CD14-positive monocyte (primary cell): ENCODE measurements around the gene ZNF415. TPM values are rescaled to one million over a fixed set of nuclear protein-coding genes. Genes with fewer than 3 reads are reported as not detected.

ENCODE experiments used
- DNase-seq, 3 donors: peaks; one replicate each; pipeline ENCODE4 v3.0.0-alpha.2; 2011 to 2022
- H2AFZ ChIP-seq: 2 replicates; pipeline ENCODE4 v1.6.0; 2012; ENCODE audit warnings: mild to moderate bottlenecking, low read depth, low read length, inconsistent platforms; ENCODE audit not compliant: insufficient read depth, poor library complexity, severe bottlenecking
- H3K27ac ChIP-seq, 2 donors: 1 replicate in 1 of 2; 2 replicates in 1 of 2; pipeline ENCODE4 v1.5.1; 2012 to 2013; ENCODE audit warnings: low read length in 2 of 2, control low read depth in 1 of 2, inconsistent platforms in 1 of 2, low read depth in 1 of 2, mild to moderate bottlenecking in 1 of 2
- H3K27me3 ChIP-seq, 2 donors: one replicate each; pipeline versions ENCODE4 v1.6.0 to v1.6.1; 2011 to 2013; ENCODE audit warnings: low read length in 2 of 2; ENCODE audit not compliant: control insufficient read depth in 2 of 2, insufficient read depth in 2 of 2
- H3K36me3 ChIP-seq, 2 donors: replicated peaks in 1 of 2; 1 replicate in 1 of 2; 2 replicates in 1 of 2; pipeline versions ENCODE4 v1.5.1 to v1.6.1; 2012 to 2013; ENCODE audit warnings: low read length in 2 of 2, control low read depth in 1 of 2, inconsistent platforms in 1 of 2, mild to moderate bottlenecking in 1 of 2; ENCODE audit not compliant: insufficient read depth in 2 of 2, control insufficient read depth in 1 of 2
- H3K4me1 ChIP-seq, 2 donors: 1 replicate in 1 of 2; 2 replicates in 1 of 2; pipeline versions ENCODE4 v1.5.1 to v1.6.1; 2012 to 2013; ENCODE audit warnings: low read length in 2 of 2, control low read depth in 1 of 2, inconsistent platforms in 1 of 2, mild to moderate bottlenecking in 1 of 2, moderate library complexity in 1 of 2; ENCODE audit not compliant: insufficient read depth in 2 of 2, control insufficient read depth in 1 of 2
- H3K4me2 ChIP-seq: replicated peaks from 2 replicates; pipeline ENCODE3; 2012; ENCODE audit warnings: low read length, moderate library complexity, mild to moderate bottlenecking; ENCODE audit not compliant: poor library complexity, severe bottlenecking; ENCODE audit errors: extremely low read depth
- H3K4me3 ChIP-seq, 3 experiments: fragments of 200-600 bp in 1 of 3; sonication (generic) in 1 of 3; replicated peaks in 1 of 3; 1 replicate in 2 of 3; 2 replicates in 1 of 3; pipeline ENCODE4 v1.5.1; 2011 to 2013; ENCODE audit warnings: low read length in 3 of 3, mild to moderate bottlenecking in 3 of 3, control low read depth in 2 of 3, low read depth in 2 of 3, inconsistent platforms in 1 of 3, moderate library complexity in 1 of 3
- H3K79me2 ChIP-seq: 2 replicates; pipeline ENCODE4 v1.6.0; 2012; ENCODE audit warnings: mild to moderate bottlenecking, control low read depth, inconsistent platforms, low read length, moderate library complexity; ENCODE audit not compliant: insufficient read depth
- H3K9ac ChIP-seq: 2 replicates; pipeline ENCODE4 v1.6.0; 2017; ENCODE audit warnings: low read length, mild to moderate bottlenecking; ENCODE audit not compliant: insufficient read depth, poor library complexity, severe bottlenecking
- H3K9me3 ChIP-seq, 2 donors: replicated peaks in 1 of 2; 1 replicate in 1 of 2; 2 replicates in 1 of 2; pipeline versions ENCODE4 v1.5.1 to v1.6.1; 2012 to 2013; ENCODE audit warnings: low read length in 2 of 2, control low read depth in 1 of 2; ENCODE audit not compliant: control insufficient read depth in 1 of 2, insufficient read depth in 1 of 2
- H4K20me1 ChIP-seq: 2 replicates; pipeline ENCODE4 v1.6.0; 2012; ENCODE audit warnings: mild to moderate bottlenecking, low read length, control low read depth, moderate library complexity; ENCODE audit not compliant: insufficient read depth
- H3K27ac Mint-ChIP-seq, 7 donors: one replicate each; pipeline ENCODE4 v1.8.0; 2020; ENCODE audit warnings: mild to moderate bottlenecking in 7 of 7, mixed read lengths in 7 of 7, moderate library complexity in 6 of 7, inconsistent platforms in 2 of 7
- H3K27me3 Mint-ChIP-seq, 3 donors: one replicate each; pipeline ENCODE4 v1.8.0; 2021 to 2022; ENCODE audit warnings: low read depth in 3 of 3, mild to moderate bottlenecking in 3 of 3, mixed read lengths in 3 of 3, moderate library complexity in 3 of 3, inconsistent platforms in 1 of 3
- H3K36me3 Mint-ChIP-seq, 2 donors: one replicate each; pipeline ENCODE4 v1.8.0; 2020; ENCODE audit warnings: mixed read lengths in 2 of 2, inconsistent platforms in 1 of 2, mild to moderate bottlenecking in 1 of 2
- H3K4me1 Mint-ChIP-seq: one replicate; pipeline ENCODE4 v1.8.0; 2020; ENCODE audit warnings: mild to moderate bottlenecking, mixed read lengths
- H3K4me3 Mint-ChIP-seq, 2 donors: one replicate each; pipeline ENCODE4 v1.8.0; 2020; ENCODE audit warnings: mild to moderate bottlenecking in 2 of 2, mixed read lengths in 2 of 2, moderate library complexity in 1 of 2
- H3K9me3 Mint-ChIP-seq, 7 donors: one replicate each; pipeline ENCODE4 v1.8.0; 2020 to 2022; ENCODE audit warnings: mixed read lengths in 7 of 7, mild to moderate bottlenecking in 6 of 7, moderate library complexity in 6 of 7, inconsistent platforms in 2 of 7
- CTCF ChIP-seq: fragments of 200-600 bp; IDR thresholded peaks from one replicate; pipeline ENCODE4 v1.8.0; 2022; ENCODE audit warnings: antibody characterized with exemption, mild to moderate bottlenecking
- WGBS: methylation state at CpG from one replicate; pipeline ENCODE4 v1.1.5; 2013; ENCODE audit warnings: missing lambda C conversion rate; ENCODE audit not compliant: insufficient coverage; 5-methylcytosine and 5-hydroxymethylcytosine counted together
- intact Hi-C, 2 donors: fragments of 100-400 bp; cut with micrococcal nuclease; formaldehyde crosslinking; loops; one replicate each; pipeline versions ENCODE4 v1.15.0 to v1.15.1; 2023
- polyA plus RNA-seq, 3 donors: library from polyadenylated mRNA; depleted of rRNA in 1 of 3; unstranded in 2 of 3; stranded (reverse) in 1 of 3; fragments of 300-500 nt in 2 of 3; fragments of >200 nt in 1 of 3; fragmentation: Illumina TruSeq in 2 of 3; gene quantifications; 1 replicate in 2 of 3; 2 replicates in 1 of 3; pipeline ENCODE4 v1.2.3, GENCODE V29; 2012 to 2021

ZNF415 gene
- polyA plus RNA-seq, 3 donors, result 0.11 to 0.17 TPM; not detected in 1

- no peak overlapping the region for H3K4me2 ChIP-seq
- H3K9me3 Mint-ChIP-seq, result peaks cover 28 to 83% (median 76%) of the 10 kb centered on the region in 7 donors
- H3K27ac ChIP-seq, result no peak overlapping the region
- peaks cover 5 to 6% of the 10 kb centered on the region in 2 donors for H3K36me3 Mint-ChIP-seq
- no peak for DNase-seq
- no peaks in the 10 kb centered on the region for H3K27me3 ChIP-seq
- no peak for TF ChIP-seq CTCF
- peaks cover 49 to 75% of the 10 kb centered on the region in 2 donors for H3K9me3 ChIP-seq
- H3K4me3 ChIP-seq, result peak overlapping the region in 1 of 3 experiments; percentile 23
- H3K4me1 ChIP-seq, result no peaks in the 10 kb centered on the region
- H3K4me3 Mint-ChIP-seq, result no peak overlapping the region
- H3K27me3 Mint-ChIP-seq, result peaks cover 0 to 2% (median 2%) of the 10 kb centered on the region in 3 donors
- H3K79me2 ChIP-seq, result no peaks in the 10 kb centered on the region
- intact Hi-C loops, result no loop called here
- no CpG with 5 or more reads among the region's 3 CpGs for WGBS
- H3K9ac ChIP-seq, result no peak overlapping the region
- H3K27ac Mint-ChIP-seq, result no peak overlapping the region
- H3K36me3 ChIP-seq, result peaks cover 0 to 12% of the 10 kb centered on the region in 2 donors
- no peaks in the 10 kb centered on the region for H4K20me1 ChIP-seq
- no peaks in the 10 kb centered on the region for H3K4me1 Mint-ChIP-seq
- H2AFZ ChIP-seq, result no peak overlapping the region
These were observed 33.0 kb upstream of the ZNF415 start for GRCh38 chr19:53165691-53166091.

- Histone ChIP-seq H3K4me3 (no peak overlapping the region), H3K27me3 (no peaks in the 10 kb centered on the region), H4K20me1 (no peaks in the 10 kb centered on the region), H3K4me2 (no peak overlapping the region), H3K9ac (no peak overlapping the region), H2AFZ (no peak overlapping the region), H3K9me3 (peaks cover 59 to 78% of the 10 kb centered on the region in 2 donors), H3K4me1 (peaks cover 14 to 22% of the 10 kb centered on the region in 2 donors), H3K27ac (no peak overlapping the region), H3K79me2 (no peaks in the 10 kb centered on the region), H3K36me3 (peaks cover 0 to 11% of the 10 kb centered on the region in 2 donors)
- DNase-seq, result no peak
- Mint-ChIP-seq H3K36me3 (peaks cover 13 to 16% of the 10 kb centered on the region in 2 donors), H3K4me3 (no peak overlapping the region), H3K27ac (no peak overlapping the region), H3K9me3 (peaks cover 38 to 94% (median 85%) of the 10 kb centered on the region in 7 donors), H3K4me1 (peaks cover 20% of the 10 kb centered on the region), H3K27me3 (peaks cover 4 to 6% (median 5%) of the 10 kb centered on the region in 3 donors)
- intact Hi-C loops, result no loop called here
- WGBS, result 55% methylated on average over 3 of the region's 3 CpGs
- TF ChIP-seq CTCF, result no peak
These were observed 28.4 kb upstream of the ZNF415 start for GRCh38 chr19:53161123-53161522.
